Mesenchymal stem cell (in vitro differentiated cells and primary cell): ENCODE results near the gene TTC9B.

Experiments used
- DNase-seq: peaks from one replicate; pipeline ENCODE4 v3.0.0-alpha.2; 2013
- H2AFZ ChIP-seq: one replicate; pipeline ENCODE4 v1.6.1; 2013; ENCODE audit warnings: low read depth, mild to moderate bottlenecking, control low read depth, inconsistent platforms, low read length, moderate library complexity
- H2AK5ac ChIP-seq: 2 replicates; pipeline ENCODE4 v1.6.1; 2013; ENCODE audit warnings: low read length, moderate library complexity, mild to moderate bottlenecking, inconsistent platforms; ENCODE audit not compliant: severe bottlenecking
- H2BK120ac ChIP-seq: one replicate; pipeline ENCODE4 v1.6.1; 2013; ENCODE audit warnings: low read depth, mild to moderate bottlenecking, inconsistent platforms, low read length, moderate library complexity
- H2BK12ac ChIP-seq, 2 experiments: one replicate each; pipeline ENCODE4 v1.6.1; 2013; ENCODE audit warnings: inconsistent platforms in 2 of 2, low read length in 2 of 2, mild to moderate bottlenecking in 2 of 2, moderate library complexity in 2 of 2, control low read depth in 1 of 2
- H2BK15ac ChIP-seq: one replicate; pipeline ENCODE4 v1.6.1; 2013; ENCODE audit warnings: mild to moderate bottlenecking, low read depth, inconsistent platforms; ENCODE audit not compliant: poor library complexity, severe bottlenecking
- H2BK5ac ChIP-seq: 2 replicates; pipeline ENCODE4 v1.6.1; 2013; ENCODE audit warnings: low read depth, mild to moderate bottlenecking, low read length, control low read depth, inconsistent platforms; ENCODE audit not compliant: poor library complexity, severe bottlenecking
- H3K14ac ChIP-seq, 2 experiments: one replicate each; pipeline ENCODE4 v1.6.1; 2013; ENCODE audit warnings: inconsistent platforms in 2 of 2, low read length in 2 of 2, control low read depth in 1 of 2, mild to moderate bottlenecking in 1 of 2, moderate library complexity in 1 of 2
- H3K18ac ChIP-seq, 2 experiments: one replicate each; pipeline ENCODE4 v1.6.1; 2013; ENCODE audit warnings: inconsistent platforms in 2 of 2, low read length in 2 of 2, control low read depth in 1 of 2, low read depth in 1 of 2, mild to moderate bottlenecking in 1 of 2
- H3K23ac ChIP-seq, 2 experiments: one replicate each; pipeline ENCODE4 v1.6.1; 2013; ENCODE audit warnings: inconsistent platforms in 2 of 2, low read length in 2 of 2, mild to moderate bottlenecking in 2 of 2, moderate library complexity in 2 of 2, control low read depth in 1 of 2
- H3K27ac ChIP-seq: 2 replicates; pipeline ENCODE4 v1.5.1; 2013; ENCODE audit warnings: mild to moderate bottlenecking, moderate library complexity, low read length, control low read depth, inconsistent platforms; ENCODE audit not compliant: poor library complexity, severe bottlenecking
- H3K27me3 ChIP-seq, 2 experiments: 2 replicates each; pipeline versions ENCODE4 v1.6.1 to v1.7.0; 2013; ENCODE audit warnings: low read length in 2 of 2, mild to moderate bottlenecking in 2 of 2, moderate library complexity in 2 of 2, control low read depth in 1 of 2, inconsistent platforms in 1 of 2; ENCODE audit not compliant: control insufficient read depth in 1 of 2, insufficient read depth in 1 of 2
- H3K36me3 ChIP-seq, 2 experiments: 2 replicates each; pipeline versions ENCODE4 v1.6.1 to v1.7.0; 2013; ENCODE audit warnings: low read length in 2 of 2, control low read depth in 1 of 2, inconsistent platforms in 1 of 2, low read depth in 1 of 2, mild to moderate bottlenecking in 1 of 2; ENCODE audit not compliant: insufficient read depth in 2 of 2, control insufficient read depth in 1 of 2
- H3K4ac ChIP-seq, 2 experiments: one replicate each; pipeline ENCODE4 v1.6.1; 2013; ENCODE audit warnings: inconsistent platforms in 2 of 2, low read length in 2 of 2, mild to moderate bottlenecking in 2 of 2, moderate library complexity in 2 of 2, control low read depth in 1 of 2, low read depth in 1 of 2
- H3K4me1 ChIP-seq: 2 replicates; pipeline ENCODE4 v1.6.1; 2013; ENCODE audit warnings: low read depth, low read length, control low read depth; ENCODE audit not compliant: control insufficient read depth, insufficient read depth
- H3K4me2 ChIP-seq: 2 replicates; pipeline ENCODE4 v1.6.1; 2013; ENCODE audit warnings: low read length, mild to moderate bottlenecking, inconsistent platforms; ENCODE audit not compliant: poor library complexity, severe bottlenecking
- H3K4me3 ChIP-seq, 2 experiments: 2 replicates each; pipeline versions ENCODE4 v1.5.1 to v1.7.0; 2013; ENCODE audit warnings: low read length in 2 of 2, mild to moderate bottlenecking in 2 of 2, control low read depth in 1 of 2, low read depth in 1 of 2; ENCODE audit not compliant: insufficient read depth in 1 of 2
- H3K79me1 ChIP-seq: replicated peaks from 2 replicates; pipeline ENCODE4 v1.6.1; 2013; ENCODE audit warnings: mild to moderate bottlenecking, control low read depth, low read length, inconsistent platforms; ENCODE audit not compliant: poor library complexity, severe bottlenecking
- H3K9ac ChIP-seq: 2 replicates; pipeline ENCODE4 v1.7.0; 2013; ENCODE audit warnings: mild to moderate bottlenecking, low read length, moderate library complexity
- H3K9me3 ChIP-seq: 2 replicates; pipeline ENCODE4 v1.7.0; 2013; ENCODE audit warnings: mild to moderate bottlenecking, low read length; ENCODE audit not compliant: control insufficient read depth
- H4K8ac ChIP-seq: one replicate; pipeline ENCODE4 v1.6.1; 2013; ENCODE audit warnings: inconsistent platforms, mild to moderate bottlenecking, low read length, moderate library complexity
- H4K91ac ChIP-seq: one replicate; pipeline ENCODE4 v1.6.1; 2013; ENCODE audit warnings: mild to moderate bottlenecking, low read length, inconsistent platforms
- WGBS: methylation state at CpG from one replicate; pipeline ENCODE4 v1.1.7; 2013; ENCODE audit warnings: mixed read lengths; 5-methylcytosine and 5-hydroxymethylcytosine counted together

The TTC9B gene

GRCh38 chr19:40237791-40238190, 19.6 kb upstream of the TTC9B start:
- 98% methylated on average over 14 of the region's 14 CpGs for WGBS
- H3K27me3 ChIP-seq: no peaks in the 10 kb centered on the region
- no peak overlapping the region for H3K4me2 ChIP-seq
- H3K4me1 ChIP-seq: peaks cover 2% of the 10 kb centered on the region
- H2BK12ac ChIP-seq: no peak overlapping the region
- no peak overlapping the region for H2BK5ac ChIP-seq
- H2BK120ac ChIP-seq: no peak overlapping the region
- H3K79me1 ChIP-seq: peaks cover 35% of the 10 kb centered on the region
- no peak overlapping the region for H3K9ac ChIP-seq
- H3K23ac ChIP-seq: no peak overlapping the region
- no peak overlapping the region for H4K8ac ChIP-seq
- no peak overlapping the region for H3K4me3 ChIP-seq
- no peak overlapping the region for H3K14ac ChIP-seq
- H3K27ac ChIP-seq: no peak overlapping the region
- no peak for DNase-seq
- H3K18ac ChIP-seq: no peak overlapping the region
- no peak overlapping the region for H2AFZ ChIP-seq
- no peak overlapping the region for H2BK15ac ChIP-seq
- H2AK5ac ChIP-seq: no peak overlapping the region
- no peak overlapping the region for H4K91ac ChIP-seq
- H3K9me3 ChIP-seq: no peaks in the 10 kb centered on the region
- peaks cover 82 to 94% of the 10 kb centered on the region in 2 experiments for H3K36me3 ChIP-seq
- H3K4ac ChIP-seq: no peak overlapping the region

GRCh38 chr19:40236366-40236765, 18.2 kb upstream of the TTC9B start:
- Histone ChIP-seq H4K91ac (no peak overlapping the region), H3K14ac (no peak overlapping the region), H3K4ac (no peak overlapping the region), H3K4me3 (no peak overlapping the region), H2AFZ (no peak overlapping the region), H3K27ac (no peak overlapping the region), H3K36me3 (peaks cover 76 to 85% of the 10 kb centered on the region in 2 experiments), H4K8ac (no peak overlapping the region), H2BK12ac (no peak overlapping the region), H3K79me1 (peaks cover 27% of the 10 kb centered on the region), H2AK5ac (no peak overlapping the region), H2BK5ac (no peak overlapping the region), H3K9me3 (no peaks in the 10 kb centered on the region), H3K18ac (no peak overlapping the region), H3K9ac (no peak overlapping the region), H2BK15ac (no peak overlapping the region), H3K27me3 (no peaks in the 10 kb centered on the region), H3K4me1 (peaks cover 16% of the 10 kb centered on the region), H2BK120ac (no peak overlapping the region), H3K4me2 (no peak overlapping the region), H3K23ac (no peak overlapping the region)
- WGBS: 94% methylated on average over 6 of the region's 6 CpGs
- DNase-seq: no peak

GRCh38 chr19:40236026-40236355, 17.8 kb upstream of the TTC9B start:
- Histone ChIP-seq H3K27me3 (no peaks in the 10 kb centered on the region), H3K4ac (no peak overlapping the region), H3K18ac (no peak overlapping the region), H2BK120ac (no peak overlapping the region), H3K9ac (no peak overlapping the region), H3K9me3 (no peaks in the 10 kb centered on the region), H3K4me3 (no peak overlapping the region), H2BK12ac (no peak overlapping the region), H3K36me3 (peaks cover 72 to 84% of the 10 kb centered on the region in 2 experiments), H4K91ac (no peak overlapping the region), H2AK5ac (no peak overlapping the region), H2BK15ac (no peak overlapping the region), H4K8ac (no peak overlapping the region), H3K27ac (no peak overlapping the region), H3K14ac (no peak overlapping the region), H2AFZ (no peak overlapping the region), H3K4me2 (no peak overlapping the region), H3K79me1 (peaks cover 26% of the 10 kb centered on the region), H3K4me1 (peaks cover 18% of the 10 kb centered on the region), H2BK5ac (no peak overlapping the region), H3K23ac (no peak overlapping the region)
- 92% methylated on average over 7 of the region's 9 CpGs for WGBS
- DNase-seq: no peak

- WGBS: 90% methylated on average over 27 of the region's 30 CpGs
- H3K18ac ChIP-seq: no peak overlapping the region
Observed at GRCh38 chr19:40235238-40236025, 17.2 kb upstream of the TTC9B start.

More at GRCh38 chr19:40235238-40236025, 17.2 kb upstream of the TTC9B start:
- peaks cover 19% of the 10 kb centered on the region for H3K4me1 ChIP-seq
- peaks cover 24% of the 10 kb centered on the region for H3K79me1 ChIP-seq
- no peaks in the 10 kb centered on the region for H3K9me3 ChIP-seq
- H2BK120ac ChIP-seq: no peak overlapping the region
- H2BK12ac ChIP-seq: no peak overlapping the region
- no peak overlapping the region for H2AK5ac ChIP-seq
- H3K4me3 ChIP-seq: no peak overlapping the region
- no peak overlapping the region for H2AFZ ChIP-seq
- H3K9ac ChIP-seq: no peak overlapping the region
- no peak overlapping the region for H3K23ac ChIP-seq
- H2BK5ac ChIP-seq: no peak overlapping the region
- H3K14ac ChIP-seq: no peak overlapping the region
- H3K27me3 ChIP-seq: no peaks in the 10 kb centered on the region
- DNase-seq: no peak
- peaks cover 67 to 78% of the 10 kb centered on the region in 2 experiments for H3K36me3 ChIP-seq
- H4K8ac ChIP-seq: no peak overlapping the region
- H3K4me2 ChIP-seq: no peak overlapping the region
- no peak overlapping the region for H3K4ac ChIP-seq
- H4K91ac ChIP-seq: no peak overlapping the region
- H3K27ac ChIP-seq: no peak overlapping the region
- H2BK15ac ChIP-seq: no peak overlapping the region
